Measurements from ENCODE around the gene IRF5.

- TF ChIP-seq CTCF (IDR thresholded peaks at IDR 0.05), result no peak
- TF ChIP-seq POLR2A (IDR thresholded peaks at IDR 0.05), result no peak
Observed at GRCh38 chr7:128932862-128933179, 4.9 kb upstream of the IRF5 start.
